Activated CD4-positive, CD25-positive, alpha-beta regulatory T cell treated with anti-CD3 and anti-CD28 coated beads, Interleukin-2, amount 50 U/mL, for 16 hours (primary cell): ENCODE data around the gene SCUBE1.

Experiments used
- DNase-seq: peaks from one replicate; pipeline ENCODE4 v3.0.0-alpha.2; 2020; ENCODE audit warnings: low read depth, low spot score

The SCUBE1 gene

DNA sequence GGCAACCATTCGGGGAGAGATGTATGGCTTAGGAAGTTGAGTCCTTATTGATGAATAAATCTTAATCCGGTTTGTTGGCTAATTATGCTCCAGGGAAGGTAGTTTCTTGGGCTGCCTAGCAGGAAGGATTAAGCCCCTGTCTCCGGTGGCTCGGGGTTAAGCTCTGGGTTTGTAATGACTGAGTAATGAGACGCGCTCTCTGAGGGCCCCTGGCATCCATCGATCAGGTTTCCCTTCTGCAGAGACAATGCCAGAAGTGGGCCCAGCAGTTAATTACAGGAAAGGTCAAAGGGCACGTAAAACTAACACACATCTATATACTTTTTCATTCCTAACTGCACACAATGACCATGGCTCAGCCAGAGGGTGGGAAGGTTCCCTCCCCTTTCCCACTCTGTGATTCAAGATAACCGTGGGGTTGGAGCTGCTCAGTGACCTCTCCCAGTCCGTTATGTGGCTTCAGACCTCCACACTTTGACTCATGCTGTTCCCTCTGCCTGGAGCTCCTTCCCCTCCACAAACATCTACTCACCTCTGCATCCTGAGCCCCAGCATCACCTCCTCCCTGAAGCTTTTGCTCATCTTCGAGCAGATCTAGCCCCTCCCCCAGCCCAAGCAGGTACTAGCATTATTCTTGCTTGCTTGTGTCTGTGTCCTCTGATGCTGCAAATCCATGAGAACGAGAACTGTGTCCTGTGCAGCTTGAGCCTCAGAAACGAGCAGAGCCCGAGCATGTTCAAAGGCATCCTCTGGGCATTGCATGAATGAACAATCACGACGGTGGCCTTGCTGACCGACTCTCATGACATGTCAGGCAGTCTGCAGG lies 16.6 kb downstream of the SCUBE1 start:
- no peak for DNase-seq

DNA sequence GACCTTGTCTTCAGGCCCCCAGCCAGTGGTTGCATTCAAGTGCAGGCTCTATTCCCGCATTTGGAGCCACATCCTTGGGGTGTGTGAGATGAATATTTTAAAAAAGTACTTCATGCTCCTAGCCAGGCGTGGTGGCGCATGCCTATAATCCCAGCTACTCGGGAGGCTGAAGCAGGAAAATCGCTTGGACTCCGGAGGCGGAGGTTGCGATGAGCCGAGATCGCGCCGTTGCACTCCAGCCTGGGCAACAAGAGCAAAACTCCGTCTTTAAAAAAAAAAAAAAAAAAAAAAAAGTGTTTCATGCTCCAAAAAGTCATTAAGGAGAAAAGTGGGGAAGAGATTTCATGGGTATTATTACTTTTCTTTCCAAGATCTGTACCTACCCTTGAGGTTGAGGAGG lies 18.0 kb downstream of the SCUBE1 start:
- DNase-seq, result no peak

DNA sequence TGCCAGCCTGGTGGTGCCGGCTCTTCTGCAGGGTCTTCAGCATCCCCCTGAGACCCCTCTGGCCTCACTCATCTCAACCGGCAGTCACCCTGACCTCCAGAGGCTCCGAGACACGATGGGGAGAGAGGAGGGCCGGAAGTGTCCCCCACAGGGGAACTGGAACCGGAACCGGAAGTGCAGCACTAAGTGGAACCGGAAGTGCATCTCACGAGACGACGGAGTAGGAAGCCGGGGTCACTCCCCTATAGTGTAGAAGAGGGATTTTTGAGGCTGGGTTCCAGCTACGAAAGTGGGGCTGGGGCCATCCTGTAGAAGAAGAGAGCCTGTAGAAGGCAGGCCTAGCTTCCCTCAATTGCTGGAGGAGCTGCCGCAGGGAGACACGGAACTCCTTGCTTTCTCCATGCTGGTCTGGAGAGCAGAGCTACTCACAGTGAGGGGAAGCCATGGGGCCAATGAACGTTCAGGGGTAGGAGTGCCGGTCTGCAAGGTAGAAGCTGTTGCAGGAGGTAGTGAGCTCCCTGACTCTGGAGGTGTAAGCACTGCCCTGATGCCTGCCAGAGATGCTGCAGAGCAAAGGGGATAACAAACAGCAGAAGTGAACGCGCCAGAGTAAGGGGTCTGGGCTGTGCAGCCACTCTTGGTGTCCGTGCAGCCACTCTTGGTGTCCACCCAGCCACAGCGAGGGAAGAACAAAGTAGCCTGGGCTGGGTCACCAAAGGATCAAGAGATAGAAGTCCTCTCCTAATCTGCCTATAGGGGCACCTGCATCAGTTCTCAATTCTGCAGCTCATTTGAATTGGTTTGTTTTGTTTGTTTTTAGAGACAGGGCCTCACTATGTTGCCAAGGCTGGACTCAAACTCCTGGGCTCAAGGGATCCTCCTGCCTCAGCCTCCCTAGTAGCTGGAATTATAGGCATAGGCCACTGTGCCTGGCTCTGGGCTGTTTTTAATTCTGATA lies 21.9 kb downstream of the SCUBE1 start:
- no peak for DNase-seq

DNA sequence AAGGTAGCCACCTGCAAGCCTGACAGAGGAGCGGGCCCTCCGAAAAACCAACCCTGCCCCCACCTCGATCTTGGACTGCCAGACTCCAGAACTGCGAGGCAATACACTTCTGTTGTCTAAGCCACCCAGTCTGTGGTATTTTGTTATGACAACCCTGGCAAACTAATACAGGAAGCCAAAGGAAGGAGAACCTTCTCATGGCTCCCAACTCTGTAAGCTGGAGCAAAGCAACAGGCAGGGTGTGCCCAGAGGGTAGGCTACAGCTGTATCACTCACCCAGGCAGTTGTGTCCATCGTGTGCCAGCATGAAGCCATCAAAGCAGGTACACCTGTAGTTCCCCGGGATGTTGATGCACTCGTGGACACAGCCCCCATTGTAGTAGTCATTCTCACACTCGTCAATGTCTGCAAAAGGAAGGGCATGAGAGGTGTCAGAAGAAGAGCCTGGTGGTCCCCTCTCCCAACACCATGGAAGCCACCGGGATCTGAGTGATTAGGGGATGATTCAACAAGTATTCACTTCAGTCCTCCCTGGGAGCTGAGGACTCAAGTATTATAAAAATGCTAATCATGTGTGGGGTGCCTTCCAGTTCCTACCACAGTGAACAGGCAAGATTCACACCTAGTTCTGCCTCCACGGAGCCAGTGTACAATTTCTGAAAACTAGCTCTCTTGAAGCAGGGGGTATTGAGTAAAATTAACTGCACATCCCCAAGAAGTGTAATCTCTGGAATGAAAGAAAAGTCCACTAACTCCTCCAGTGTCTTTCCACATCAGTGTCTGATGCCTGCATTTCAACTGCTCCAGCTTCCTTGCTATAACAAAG lies 23.3 kb downstream of the SCUBE1 start:
- DNase-seq, result no peak

DNA sequence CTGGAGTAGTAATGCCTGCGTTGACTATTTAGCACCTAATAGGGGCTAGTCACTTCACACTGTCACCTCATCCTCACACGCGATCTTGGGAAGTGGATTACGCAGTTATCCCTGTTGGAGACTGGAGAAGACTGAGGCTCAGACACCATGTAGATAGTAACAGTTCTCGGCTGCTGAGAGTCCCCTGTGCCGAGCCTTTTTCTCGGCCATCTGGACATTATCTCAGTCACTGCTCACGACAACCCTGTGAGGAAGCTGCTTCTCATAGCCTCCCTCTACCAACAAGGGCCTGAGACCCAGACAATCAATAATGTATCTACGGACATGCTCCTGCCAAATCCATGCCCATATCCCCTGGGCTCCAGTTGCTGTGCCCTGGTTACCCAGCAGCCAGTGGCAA lies 25.9 kb downstream of the SCUBE1 start:
- DNase-seq, result no peak

DNA sequence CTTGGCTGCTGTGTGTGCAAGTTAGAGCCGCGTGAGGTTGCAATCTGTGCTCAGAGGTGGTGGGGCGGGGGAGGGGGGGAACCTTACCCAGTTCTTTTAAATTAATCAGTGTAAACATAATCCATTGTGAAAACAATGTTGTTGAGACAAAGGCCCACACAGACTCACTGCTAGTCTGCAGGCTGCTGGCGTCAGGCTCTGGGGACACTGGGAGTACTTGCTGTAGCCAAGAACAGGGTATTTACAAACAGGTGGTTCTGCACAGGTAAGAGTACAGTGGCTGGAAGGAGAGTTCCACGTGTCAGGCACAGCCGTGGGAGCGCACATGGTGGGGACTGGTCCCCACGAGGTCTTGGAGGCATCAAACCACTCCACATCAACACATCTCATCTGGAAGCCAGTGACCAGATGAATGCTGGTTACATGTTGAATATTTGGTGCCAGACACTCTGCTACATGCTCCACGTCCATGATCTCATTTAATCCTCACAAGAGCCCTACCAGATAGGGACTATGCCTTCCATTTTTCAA lies 27.4 kb downstream of the SCUBE1 start:
- DNase-seq, result no peak

DNA sequence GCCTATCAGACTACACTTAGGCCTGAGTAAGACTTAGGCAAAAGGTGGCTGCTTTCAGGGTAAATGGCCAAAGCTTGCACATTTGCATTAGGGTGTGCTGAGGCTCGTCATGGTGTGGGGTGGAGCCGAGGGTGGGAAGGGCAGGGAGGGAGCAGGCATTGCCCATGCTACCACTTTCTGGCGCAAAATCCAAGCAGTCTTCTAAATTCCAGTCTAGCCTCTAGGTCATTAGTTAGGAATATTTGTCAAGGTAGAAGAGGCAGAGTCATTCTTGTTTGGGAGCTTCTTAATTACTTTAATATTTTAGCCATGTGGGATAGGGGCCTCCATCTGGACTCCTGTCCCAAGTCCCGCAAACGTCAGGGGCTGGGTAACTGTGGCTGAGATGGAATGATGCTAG lies 28.6 kb downstream of the SCUBE1 start:
- no peak for DNase-seq

DNA sequence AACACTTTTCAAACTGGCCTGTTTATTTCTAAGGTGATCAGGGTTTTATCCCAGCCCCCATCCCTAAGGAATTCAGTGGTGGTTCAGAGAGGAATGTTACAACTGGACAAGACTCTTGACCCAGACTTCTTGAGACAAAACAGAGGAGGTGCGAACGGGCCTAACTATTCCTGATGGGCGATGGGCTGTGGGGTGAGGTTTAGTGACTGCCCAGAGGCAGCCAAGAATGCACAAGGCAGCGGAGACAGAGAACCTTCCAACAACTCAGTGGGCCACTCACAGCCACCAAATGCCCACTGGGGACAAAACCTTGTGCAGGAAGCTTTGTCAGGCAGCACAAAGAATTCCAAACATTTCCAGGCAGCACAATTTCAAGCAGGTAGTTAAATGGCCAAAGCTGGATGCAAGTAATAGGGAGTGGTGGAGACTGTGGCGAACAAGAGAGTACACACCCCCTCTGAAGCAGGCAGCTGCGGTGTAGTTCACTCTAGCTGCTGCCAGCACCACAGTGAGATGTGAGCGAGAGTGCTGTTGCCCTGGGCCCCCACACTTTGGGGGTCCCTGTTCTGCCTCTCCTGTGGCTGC lies 29.2 kb downstream of the SCUBE1 start:
- no peak for DNase-seq

DNA sequence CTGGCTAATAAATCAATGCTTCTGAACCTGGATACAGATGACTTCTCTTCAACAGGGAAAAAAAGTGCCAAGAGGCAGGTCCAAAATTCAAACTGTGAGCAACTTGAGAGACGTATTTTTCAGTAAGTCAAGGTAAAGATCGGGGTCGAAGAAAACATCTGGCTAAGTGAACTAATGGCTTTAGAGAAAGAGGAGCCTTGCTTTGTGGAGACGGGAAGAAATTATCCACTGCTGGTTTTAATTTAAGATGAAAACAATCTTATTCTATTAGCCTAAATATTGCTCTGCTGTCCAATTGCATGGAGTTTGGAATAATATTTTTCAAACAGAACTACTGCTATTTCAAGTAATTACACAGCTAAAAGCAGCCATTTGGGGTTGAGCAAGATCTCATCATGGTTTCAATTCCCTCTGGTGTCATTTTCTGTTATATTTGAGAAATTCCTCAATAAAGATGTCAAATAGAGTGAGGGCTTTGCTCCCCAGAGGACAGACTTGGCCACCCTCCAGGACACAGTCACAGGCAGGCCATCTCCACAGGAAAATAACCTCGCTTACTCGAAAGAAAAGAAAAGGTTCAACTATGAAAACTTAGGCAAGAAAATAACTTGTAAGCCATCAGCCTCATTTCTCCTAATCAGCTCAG lies 29.8 kb downstream of the SCUBE1 start:
- DNase-seq, result no peak

DNA sequence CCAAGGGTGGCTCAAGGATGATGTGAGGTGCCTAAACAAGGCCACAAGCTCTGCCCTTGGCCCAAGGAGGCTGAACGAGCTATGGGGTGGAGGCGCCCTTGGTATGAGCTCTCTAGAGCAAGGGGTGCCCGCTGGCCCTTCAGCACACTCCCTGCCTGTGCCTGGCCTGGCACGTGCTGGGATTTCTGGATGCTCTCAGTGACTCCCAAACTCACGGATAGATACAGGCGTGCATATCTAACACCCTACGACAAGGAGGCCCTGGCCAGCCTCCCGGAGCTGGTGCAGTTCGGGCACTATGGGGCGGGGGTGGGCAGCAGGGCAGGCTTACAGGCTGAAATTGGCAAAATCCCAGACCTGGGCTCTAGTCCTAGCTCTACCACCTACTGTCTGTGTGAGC lies 30.6 kb downstream of the SCUBE1 start:
- DNase-seq, result no peak

DNA sequence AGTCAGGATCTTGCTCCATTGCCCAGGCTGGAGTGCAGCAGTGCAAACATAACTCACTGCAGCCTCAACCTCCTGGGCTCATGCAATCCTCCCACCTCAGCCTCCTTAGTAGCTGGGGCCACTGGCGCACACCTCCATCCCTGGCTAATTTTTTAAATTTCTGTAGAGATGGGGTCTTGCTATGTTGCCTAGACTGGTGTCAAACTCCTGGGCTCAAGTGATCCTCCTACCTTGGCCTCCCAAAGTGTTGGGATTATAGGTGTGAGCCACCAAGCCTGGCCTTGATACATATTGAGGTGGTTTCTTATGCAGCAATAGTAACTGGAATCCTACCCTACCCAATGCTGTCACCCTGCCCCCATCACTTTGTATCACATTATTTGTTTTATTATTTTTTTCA lies 32.4 kb downstream of the SCUBE1 start:
- no peak for DNase-seq

DNA sequence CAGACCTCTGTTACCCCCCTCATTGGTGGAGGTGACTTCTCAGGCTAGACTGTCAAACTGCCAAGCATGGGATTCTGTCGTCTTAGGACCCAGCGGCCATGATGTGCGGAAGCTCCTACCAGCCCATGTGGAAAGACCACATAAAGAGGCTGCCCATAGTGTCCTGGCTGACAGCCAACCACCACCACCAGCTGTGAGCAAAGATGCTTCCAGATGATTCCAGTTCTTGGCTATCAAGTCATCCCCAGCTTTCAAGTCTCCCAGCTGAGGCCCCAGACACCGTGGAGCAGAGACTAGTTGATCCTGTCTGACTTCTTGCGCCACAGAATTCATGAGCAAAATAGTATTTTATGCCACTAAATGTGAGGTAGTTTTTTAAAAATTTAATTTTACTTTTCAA lies 32.9 kb downstream of the SCUBE1 start:
- no peak for DNase-seq

DNA sequence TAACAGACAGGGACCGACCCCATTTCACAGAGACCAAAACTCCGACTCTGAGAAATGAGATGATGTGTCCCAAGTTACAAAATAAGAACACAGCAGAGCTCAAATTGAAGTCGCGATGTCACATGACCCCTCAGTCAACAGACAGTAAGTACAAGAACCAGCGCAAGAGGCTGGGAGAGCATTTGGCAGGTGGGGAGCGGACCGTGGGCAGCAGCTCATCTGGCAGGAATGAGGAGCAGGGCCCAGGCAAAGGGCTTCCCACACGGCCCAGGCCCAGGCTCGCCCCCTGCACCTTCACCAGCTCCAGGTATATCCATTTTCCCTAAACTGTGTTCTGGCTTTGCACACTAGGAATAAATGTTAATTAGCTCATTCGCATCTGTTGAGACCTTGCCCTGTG lies 34.3 kb downstream of the SCUBE1 start:
- no peak for DNase-seq

DNA sequence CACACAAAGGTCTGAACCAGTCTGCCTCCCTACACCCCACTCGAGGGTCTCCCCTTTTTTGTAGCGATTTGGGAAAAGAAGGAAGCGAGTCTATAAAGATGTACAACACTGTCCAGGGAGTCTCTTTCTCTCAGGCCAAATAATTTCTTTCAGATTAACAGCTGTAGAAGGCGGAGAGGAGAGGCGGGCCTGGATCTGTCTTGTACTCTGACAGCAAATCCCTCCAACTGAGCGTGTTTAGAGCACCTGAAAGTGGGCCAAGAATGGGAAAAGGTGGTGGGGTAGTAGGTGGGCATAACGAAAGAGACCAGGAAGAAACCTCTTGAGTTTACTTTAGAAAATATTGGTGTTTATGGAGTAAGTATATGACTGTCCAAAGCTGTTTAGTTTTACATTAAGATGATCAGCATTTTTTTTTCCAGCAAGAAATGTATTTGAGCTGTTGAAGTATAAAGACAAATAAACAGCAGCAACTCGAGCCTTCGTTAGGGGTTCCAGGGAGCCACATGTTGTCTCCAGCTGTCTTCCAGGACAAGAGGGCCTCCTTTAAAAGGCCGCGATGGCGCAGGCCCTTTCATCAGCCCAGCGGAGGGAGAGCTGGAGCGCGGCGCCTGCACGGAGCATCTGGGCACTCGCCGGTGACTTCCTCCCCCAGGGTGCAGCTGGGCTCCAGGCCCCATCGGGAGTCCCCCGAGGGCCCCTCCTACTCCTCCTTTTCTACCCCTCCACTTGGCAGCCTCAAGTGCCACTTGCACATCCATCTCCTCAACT lies 34.9 kb downstream of the SCUBE1 start:
- DNase-seq, result no peak

DNA sequence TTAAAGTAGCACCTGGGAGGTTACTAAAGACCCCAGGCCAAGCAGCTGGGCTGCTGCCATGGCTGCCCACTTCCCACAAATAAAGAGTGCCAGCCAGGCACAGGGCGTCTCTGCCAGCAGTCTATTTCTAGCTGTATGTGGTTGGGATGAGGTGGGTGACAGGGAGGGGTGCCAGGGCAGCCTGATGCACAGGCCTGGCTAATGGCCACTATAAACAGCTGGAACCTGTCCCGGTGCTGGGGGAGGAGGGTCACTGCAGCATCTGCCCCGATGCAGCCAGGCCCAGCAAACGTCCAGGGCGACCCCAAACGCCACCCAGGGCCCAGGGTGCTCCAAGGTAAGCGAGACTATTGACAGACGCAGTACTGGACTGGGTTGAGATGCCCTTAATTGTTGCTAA lies 37.4 kb downstream of the SCUBE1 start:
- no peak for DNase-seq

DNA sequence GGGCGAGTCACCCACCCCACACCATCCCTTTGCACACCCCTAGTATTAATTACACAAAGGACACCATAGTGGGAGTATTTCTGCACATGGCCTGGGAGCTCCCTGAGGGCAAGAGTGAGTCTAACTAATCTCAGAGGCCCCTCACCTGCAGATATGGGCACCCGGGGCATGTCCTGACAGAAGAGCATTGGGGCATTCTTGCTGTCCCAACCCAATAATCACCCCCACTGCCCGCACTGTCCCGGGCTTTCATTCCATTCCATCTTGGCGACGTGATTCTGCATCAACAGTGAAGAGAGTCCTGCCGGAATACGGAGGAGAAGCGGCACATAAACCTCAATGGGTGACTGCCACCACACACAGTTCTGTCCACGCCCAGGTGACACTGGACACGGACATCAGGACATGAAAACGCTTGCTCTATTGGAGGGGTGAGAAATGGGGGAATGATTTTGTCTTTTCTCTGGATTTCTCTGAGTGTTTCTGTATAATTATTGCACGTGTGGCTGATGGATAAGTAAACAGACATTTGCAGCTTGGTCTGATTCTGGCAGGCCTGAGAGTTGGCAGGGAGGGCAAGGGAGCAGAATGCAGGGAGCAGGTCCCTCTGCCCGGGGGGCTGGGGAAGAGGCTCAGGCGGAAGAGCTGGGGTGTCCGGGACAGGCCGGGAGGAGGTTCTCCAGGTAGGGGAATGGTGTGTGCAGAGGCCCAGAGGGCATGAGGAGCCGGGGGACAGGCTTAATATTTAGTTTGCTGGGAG lies 38.2 kb downstream of the SCUBE1 start:
- no peak for DNase-seq

DNA sequence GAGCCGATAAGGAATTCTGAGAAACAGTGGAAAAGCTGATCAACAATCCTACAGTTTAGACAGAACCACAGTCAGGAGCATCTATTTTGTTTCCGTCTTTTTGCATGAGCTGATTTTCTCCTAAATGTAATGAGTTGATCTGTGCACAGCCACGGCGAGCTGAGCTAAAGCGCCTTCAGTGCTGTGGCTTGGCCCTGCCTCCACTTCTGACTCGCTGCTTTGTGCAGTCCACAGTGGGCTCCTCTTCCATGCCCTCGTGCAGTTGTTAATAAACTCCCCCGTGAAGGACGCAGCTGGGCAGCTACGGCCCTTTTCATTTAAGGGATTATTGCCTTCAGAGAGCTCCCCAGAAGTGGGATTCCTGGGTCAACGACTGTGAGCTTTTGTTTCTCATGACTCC lies 39.4 kb downstream of the SCUBE1 start:
- no peak for DNase-seq

DNA sequence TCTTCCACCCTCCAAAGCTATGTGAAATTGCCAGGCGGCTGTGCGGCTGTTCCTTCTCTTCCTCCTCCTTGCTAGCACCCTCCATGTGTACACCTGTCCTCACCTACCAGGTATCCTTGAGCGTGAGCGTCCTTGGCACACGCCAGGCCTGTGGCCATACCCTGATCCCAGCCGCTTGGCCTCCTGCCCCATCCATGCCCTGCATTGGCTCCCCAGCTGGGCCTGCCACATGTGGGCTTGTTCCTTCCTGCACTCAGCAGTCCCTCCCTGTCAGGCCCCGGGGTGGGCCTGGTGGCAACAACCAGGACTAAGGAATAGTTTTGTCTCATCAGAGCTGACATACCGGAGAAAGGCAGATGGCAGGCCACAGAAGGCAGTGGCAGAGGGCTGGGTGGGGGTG lies 40.0 kb downstream of the SCUBE1 start:
- no peak for DNase-seq

DNA sequence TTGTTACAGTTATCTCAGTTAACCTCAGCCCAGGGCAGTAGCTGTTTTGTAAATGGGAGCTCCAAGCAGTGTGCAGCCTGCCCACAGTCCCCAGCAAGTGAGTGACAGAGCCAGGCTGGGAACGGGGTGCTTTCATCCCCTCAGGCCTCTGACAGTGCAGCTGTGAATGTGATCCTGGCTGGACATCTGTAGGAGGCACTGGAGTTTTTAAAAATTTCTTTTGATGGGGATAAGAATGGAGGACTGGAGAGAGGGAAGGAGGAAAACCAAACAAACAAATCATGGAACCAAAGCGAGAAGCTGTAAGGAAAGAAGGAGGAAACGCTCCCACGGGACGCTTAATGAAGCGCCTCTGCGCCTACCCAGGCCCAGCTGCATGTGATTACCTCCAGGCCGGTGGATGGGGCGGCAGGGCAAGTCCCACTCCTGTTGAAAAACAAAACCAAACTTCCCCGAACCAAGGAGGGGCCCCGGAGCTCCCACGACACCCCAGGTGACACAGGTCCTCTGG lies 40.6 kb downstream of the SCUBE1 start:
- no peak for DNase-seq
